A549 (cell line): ENCODE results near the gene ERFL.

ENCODE experiments used
- EP300 ChIP-seq, 2 experiments: fragments of >200 bp; sonication (Bioruptor Twin); formaldehyde crosslinking; IDR thresholded peaks; 2 replicates in 1 of 2; 3 replicates in 1 of 2; pipeline ENCODE4 v1.6.1; 2016 to 2017
- ESRRA ChIP-seq: fragments of 150-350 bp; IDR thresholded peaks from 2 replicates; pipeline ENCODE4 v1.6.1; 2014; ENCODE audit warnings: mild to moderate bottlenecking, low read length, borderline replicate concordance
- HDAC2 ChIP-seq: fragments of 200-600 bp; sonication (generic); IDR thresholded peaks from 2 replicates; pipeline ENCODE4 v1.6.1; 2016
- HOXB5 ChIP-seq: fragments of 250-450 bp; sonication (Bioruptor Pico); IDR thresholded peaks from 2 replicates; pipeline ENCODE4 v1.5.0; 2020; ENCODE audit warnings: mild to moderate bottlenecking, moderate library complexity
- KDM1A ChIP-seq: fragments of 200-600 bp; sonication (generic); IDR thresholded peaks from 2 replicates; pipeline ENCODE4 v1.6.1; 2016; ENCODE audit warnings: low read depth, mild to moderate bottlenecking
- MYC ChIP-seq: IDR thresholded peaks from 2 replicates; pipeline ENCODE4 v1.6.1; 2012; ENCODE audit warnings: mild to moderate bottlenecking, inconsistent platforms, low read length, improper control_type of control experiment, borderline replicate concordance
- RCOR1 ChIP-seq: fragments of 150-350 bp; IDR thresholded peaks from 2 replicates; pipeline ENCODE4 v1.6.1; 2014; ENCODE audit warnings: antibody characterized with exemption, low read length, low read depth
- SMC3 ChIP-seq: fragments of >200 bp; sonication (Bioruptor Twin); formaldehyde crosslinking; IDR thresholded peaks from 3 replicates; pipeline ENCODE4 v1.6.1; 2018; ENCODE audit warnings: inconsistent platforms
- TF ChIP-seq, protein P1 (sequence below): IDR thresholded peaks from 2 replicates; pipeline ENCODE4 v1.6.1; 2012
- TF ChIP-seq, protein P2 (sequence below): fragments of >200 bp; sonication (Bioruptor Twin); formaldehyde crosslinking; IDR thresholded peaks from 3 replicates; pipeline ENCODE4 v1.5.1; 2016
- TF ChIP-seq, protein P3 (sequence below): IDR thresholded peaks from 2 replicates; pipeline ENCODE4 v1.6.1; 2012; ENCODE audit warnings: low read depth, borderline replicate concordance
- TF ChIP-seq, protein P4 (sequence below): fragments of 450-650 bp; IDR thresholded peaks from 2 replicates; pipeline ENCODE4 v1.6.1; 2014; ENCODE audit warnings: antibody characterized with exemption
- TF ChIP-seq, protein P5 (sequence below): fragments of 150-350 bp; IDR thresholded peaks from 2 replicates; pipeline ENCODE4 v1.6.1; 2014; ENCODE audit warnings: low read depth, mild to moderate bottlenecking, low read length

DNA sequence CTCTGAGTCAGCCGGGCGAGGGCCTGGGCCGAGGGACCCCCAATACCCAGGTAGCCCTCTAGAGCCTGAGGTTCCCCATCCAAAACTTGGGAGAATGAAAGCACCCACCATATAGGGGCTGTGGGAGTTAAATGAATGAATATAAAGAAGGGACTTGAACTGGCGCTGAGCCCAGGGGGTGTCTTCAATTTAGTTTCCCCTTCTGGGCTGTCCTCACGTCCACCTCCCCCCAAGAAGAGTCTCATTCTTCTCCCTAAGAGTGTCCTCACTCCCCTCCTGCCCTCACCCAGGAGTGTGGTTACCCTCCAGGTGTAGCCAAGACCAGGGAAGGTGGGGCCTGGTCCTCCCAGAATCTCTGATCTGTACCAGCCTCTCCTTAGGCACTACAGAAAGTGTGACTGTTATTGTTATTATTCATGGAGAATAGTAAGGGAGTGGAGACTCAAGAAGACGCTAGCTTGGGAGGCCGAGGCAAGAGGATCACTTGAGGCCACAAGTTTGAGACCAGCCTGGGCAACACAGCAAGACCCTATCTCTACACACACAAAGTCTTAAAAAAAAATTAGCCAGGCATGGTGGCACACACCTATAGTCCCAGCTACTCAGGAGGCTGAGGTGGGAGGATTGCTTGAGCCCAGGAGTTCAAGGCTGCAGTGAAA lies 48.5 kb downstream of the ERFL start:
- no peak for TF ChIP-seq HOXB5
- no peak for TF ChIP-seq MYC
- TF ChIP-seq, protein P1, sequence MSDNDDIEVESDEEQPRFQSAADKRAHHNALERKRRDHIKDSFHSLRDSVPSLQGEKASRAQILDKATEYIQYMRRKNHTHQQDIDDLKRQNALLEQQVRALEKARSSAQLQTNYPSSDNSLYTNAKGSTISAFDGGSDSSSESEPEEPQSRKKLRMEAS = no peak
- TF ChIP-seq, protein P2, sequence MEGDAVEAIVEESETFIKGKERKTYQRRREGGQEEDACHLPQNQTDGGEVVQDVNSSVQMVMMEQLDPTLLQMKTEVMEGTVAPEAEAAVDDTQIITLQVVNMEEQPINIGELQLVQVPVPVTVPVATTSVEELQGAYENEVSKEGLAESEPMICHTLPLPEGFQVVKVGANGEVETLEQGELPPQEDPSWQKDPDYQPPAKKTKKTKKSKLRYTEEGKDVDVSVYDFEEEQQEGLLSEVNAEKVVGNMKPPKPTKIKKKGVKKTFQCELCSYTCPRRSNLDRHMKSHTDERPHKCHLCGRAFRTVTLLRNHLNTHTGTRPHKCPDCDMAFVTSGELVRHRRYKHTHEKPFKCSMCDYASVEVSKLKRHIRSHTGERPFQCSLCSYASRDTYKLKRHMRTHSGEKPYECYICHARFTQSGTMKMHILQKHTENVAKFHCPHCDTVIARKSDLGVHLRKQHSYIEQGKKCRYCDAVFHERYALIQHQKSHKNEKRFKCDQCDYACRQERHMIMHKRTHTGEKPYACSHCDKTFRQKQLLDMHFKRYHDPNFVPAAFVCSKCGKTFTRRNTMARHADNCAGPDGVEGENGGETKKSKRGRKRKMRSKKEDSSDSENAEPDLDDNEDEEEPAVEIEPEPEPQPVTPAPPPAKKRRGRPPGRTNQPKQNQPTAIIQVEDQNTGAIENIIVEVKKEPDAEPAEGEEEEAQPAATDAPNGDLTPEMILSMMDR = no peak
- TF ChIP-seq SMC3 = no peak
- no peak for TF ChIP-seq KDM1A
- TF ChIP-seq, protein P3, sequence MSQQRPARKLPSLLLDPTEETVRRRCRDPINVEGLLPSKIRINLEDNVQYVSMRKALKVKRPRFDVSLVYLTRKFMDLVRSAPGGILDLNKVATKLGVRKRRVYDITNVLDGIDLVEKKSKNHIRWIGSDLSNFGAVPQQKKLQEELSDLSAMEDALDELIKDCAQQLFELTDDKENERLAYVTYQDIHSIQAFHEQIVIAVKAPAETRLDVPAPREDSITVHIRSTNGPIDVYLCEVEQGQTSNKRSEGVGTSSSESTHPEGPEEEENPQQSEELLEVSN = no peak
- no peak for TF ChIP-seq EP300 (IDR thresholded peaks at IDR 0.05)
- no peak for TF ChIP-seq HDAC2
- TF ChIP-seq, protein P4, sequence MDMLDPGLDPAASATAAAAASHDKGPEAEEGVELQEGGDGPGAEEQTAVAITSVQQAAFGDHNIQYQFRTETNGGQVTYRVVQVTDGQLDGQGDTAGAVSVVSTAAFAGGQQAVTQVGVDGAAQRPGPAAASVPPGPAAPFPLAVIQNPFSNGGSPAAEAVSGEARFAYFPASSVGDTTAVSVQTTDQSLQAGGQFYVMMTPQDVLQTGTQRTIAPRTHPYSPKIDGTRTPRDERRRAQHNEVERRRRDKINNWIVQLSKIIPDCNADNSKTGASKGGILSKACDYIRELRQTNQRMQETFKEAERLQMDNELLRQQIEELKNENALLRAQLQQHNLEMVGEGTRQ = no peak
- no peak for TF ChIP-seq ESRRA
- TF ChIP-seq, protein P5, sequence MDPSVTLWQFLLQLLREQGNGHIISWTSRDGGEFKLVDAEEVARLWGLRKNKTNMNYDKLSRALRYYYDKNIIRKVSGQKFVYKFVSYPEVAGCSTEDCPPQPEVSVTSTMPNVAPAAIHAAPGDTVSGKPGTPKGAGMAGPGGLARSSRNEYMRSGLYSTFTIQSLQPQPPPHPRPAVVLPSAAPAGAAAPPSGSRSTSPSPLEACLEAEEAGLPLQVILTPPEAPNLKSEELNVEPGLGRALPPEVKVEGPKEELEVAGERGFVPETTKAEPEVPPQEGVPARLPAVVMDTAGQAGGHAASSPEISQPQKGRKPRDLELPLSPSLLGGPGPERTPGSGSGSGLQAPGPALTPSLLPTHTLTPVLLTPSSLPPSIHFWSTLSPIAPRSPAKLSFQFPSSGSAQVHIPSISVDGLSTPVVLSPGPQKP = no peak
- TF ChIP-seq RCOR1 = no peak
